KMS-11 (cell line): ENCODE data around the gene ACAD8.

Experiments used
- H2AFZ ChIP-seq: fragments of 200-600 bp; sonication (generic); 2 replicates; pipeline ENCODE4 v1.6.1; 2016; ENCODE audit warnings: antibody characterized with exemption, mixed run types, low read depth
- H3K27ac ChIP-seq: fragments of 200-600 bp; sonication (generic); 2 replicates; pipeline ENCODE4 v1.6.1; 2016; ENCODE audit warnings: mild to moderate bottlenecking, mixed run types
- H3K27me3 ChIP-seq: fragments of 200-600 bp; sonication (generic); 2 replicates; pipeline ENCODE4 v1.6.1; 2017; ENCODE audit warnings: mild to moderate bottlenecking, low read depth, mixed run types, moderate library complexity; ENCODE audit not compliant: insufficient read depth
- H3K36me3 ChIP-seq: fragments of 200-600 bp; sonication (generic); 2 replicates; pipeline ENCODE4 v1.6.1; 2017; ENCODE audit warnings: mild to moderate bottlenecking, mixed run types; ENCODE audit not compliant: insufficient read depth
- H3K4me1 ChIP-seq: fragments of 200-600 bp; sonication (generic); 2 replicates; pipeline ENCODE4 v1.6.1; 2016; ENCODE audit warnings: mild to moderate bottlenecking, low read depth, mixed run types; ENCODE audit not compliant: poor library complexity, severe bottlenecking
- H3K4me2 ChIP-seq: fragments of 200-600 bp; sonication (generic); 2 replicates; pipeline ENCODE4 v1.7.0; 2016; ENCODE audit warnings: mild to moderate bottlenecking, mixed run types
- H3K4me3 ChIP-seq: fragments of 200-600 bp; sonication (generic); IDR thresholded peaks from 2 replicates; pipeline ENCODE4 v1.6.1; 2017; ENCODE audit warnings: low read depth, low read length, mixed read lengths; ENCODE audit not compliant: insufficient read depth
- H3K79me2 ChIP-seq: fragments of 200-600 bp; sonication (generic); 2 replicates; pipeline ENCODE4 v1.6.1; 2016; ENCODE audit warnings: low read depth, mixed run types; ENCODE audit not compliant: insufficient read depth
- H3K9ac ChIP-seq: fragments of 200-600 bp; sonication (generic); 2 replicates; pipeline ENCODE4 v1.6.1; 2016; ENCODE audit warnings: mild to moderate bottlenecking, mixed run types
- H4K20me1 ChIP-seq: fragments of 200-600 bp; sonication (generic); 2 replicates; pipeline ENCODE4 v1.6.1; 2016; ENCODE audit warnings: mild to moderate bottlenecking, mixed run types; ENCODE audit not compliant: insufficient read depth
- TF ChIP-seq, protein P1 (sequence below): fragments of 200-600 bp; sonication (generic); conservative IDR thresholded peaks from 2 replicates; pipeline ENCODE4 v1.6.1; 2017; ENCODE audit warnings: low read depth, mild to moderate bottlenecking, antibody characterized with exemption, low read length, moderate library complexity, mixed read lengths

The ACAD8 gene

DNA sequence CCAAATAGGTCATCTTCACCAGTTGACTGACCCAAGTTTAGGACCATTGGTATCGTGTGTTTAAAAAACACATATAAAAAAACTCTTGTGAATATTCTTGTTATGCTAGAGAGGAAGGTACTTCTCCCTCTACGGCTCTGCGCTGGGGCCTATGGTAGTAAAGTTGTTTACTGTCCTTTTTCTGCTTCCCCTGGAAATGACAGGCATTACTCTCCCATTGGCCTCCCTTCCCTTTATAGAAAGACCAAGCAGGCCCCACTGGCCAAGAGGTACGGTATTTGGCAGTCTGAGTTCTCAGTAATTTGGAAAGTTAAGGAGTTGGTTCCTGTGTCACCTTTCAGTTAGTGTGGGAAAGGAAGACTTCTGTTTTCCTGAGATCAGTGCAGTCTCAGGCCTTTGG is 6.7 kb upstream of the ACAD8 start:
- H4K20me1 ChIP-seq: no peaks in the 10 kb centered on the region
- no peaks in the 10 kb centered on the region for H3K79me2 ChIP-seq
- no peak overlapping the region for H3K4me3 ChIP-seq
- no peak overlapping the region for H3K9ac ChIP-seq
- H3K4me1 ChIP-seq: peaks cover 17% of the 10 kb centered on the region
- no peak overlapping the region for H3K4me2 ChIP-seq
- no peaks in the 10 kb centered on the region for H3K27me3 ChIP-seq
- no peaks in the 10 kb centered on the region for H3K36me3 ChIP-seq
- no peak overlapping the region for H2AFZ ChIP-seq
- TF ChIP-seq, protein P1, sequence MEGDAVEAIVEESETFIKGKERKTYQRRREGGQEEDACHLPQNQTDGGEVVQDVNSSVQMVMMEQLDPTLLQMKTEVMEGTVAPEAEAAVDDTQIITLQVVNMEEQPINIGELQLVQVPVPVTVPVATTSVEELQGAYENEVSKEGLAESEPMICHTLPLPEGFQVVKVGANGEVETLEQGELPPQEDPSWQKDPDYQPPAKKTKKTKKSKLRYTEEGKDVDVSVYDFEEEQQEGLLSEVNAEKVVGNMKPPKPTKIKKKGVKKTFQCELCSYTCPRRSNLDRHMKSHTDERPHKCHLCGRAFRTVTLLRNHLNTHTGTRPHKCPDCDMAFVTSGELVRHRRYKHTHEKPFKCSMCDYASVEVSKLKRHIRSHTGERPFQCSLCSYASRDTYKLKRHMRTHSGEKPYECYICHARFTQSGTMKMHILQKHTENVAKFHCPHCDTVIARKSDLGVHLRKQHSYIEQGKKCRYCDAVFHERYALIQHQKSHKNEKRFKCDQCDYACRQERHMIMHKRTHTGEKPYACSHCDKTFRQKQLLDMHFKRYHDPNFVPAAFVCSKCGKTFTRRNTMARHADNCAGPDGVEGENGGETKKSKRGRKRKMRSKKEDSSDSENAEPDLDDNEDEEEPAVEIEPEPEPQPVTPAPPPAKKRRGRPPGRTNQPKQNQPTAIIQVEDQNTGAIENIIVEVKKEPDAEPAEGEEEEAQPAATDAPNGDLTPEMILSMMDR: no peak
- no peak overlapping the region for H3K27ac ChIP-seq

GRCh38 chr11:134248910-134249480 is 4.4 kb upstream of the ACAD8 start:
- TF ChIP-seq, protein P1: no peak

DNA sequence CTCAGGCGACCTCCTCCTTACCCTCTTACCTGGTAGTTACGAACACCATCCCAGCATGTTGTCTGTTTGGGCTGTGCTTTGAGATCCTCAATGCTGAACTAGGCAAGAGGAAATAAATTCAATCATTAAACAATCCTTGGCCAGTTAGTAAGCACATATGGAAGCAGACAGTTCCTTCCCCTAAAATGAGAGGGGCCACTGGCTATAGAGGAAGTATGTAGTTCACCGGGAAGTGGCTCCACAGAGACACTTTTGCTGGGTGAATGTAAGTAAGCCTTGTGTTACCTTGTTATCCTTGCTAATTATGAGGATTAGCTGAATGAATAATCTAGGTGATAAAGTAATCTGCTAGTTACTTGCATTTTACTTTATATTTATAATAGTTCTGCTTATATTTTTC is 3.1 kb upstream of the ACAD8 start:
- no peak overlapping the region for H3K4me2 ChIP-seq

More at GRCh38 chr11:134248910-134249480, 4.4 kb upstream of the ACAD8 start:
- Histone ChIP-seq H3K9ac (no peak overlapping the region), H3K36me3 (no peaks in the 10 kb centered on the region), H4K20me1 (no peaks in the 10 kb centered on the region), H3K27ac (no peak overlapping the region; the same call in 1 of the 2 replicates), H3K27me3 (no peaks in the 10 kb centered on the region), H3K4me3 (no peak overlapping the region), H3K4me2 (peak overlapping the region; percentile 20), H3K79me2 (no peaks in the 10 kb centered on the region), H2AFZ (no peak overlapping the region), H3K4me1 (peaks cover 17% of the 10 kb centered on the region)

DNA sequence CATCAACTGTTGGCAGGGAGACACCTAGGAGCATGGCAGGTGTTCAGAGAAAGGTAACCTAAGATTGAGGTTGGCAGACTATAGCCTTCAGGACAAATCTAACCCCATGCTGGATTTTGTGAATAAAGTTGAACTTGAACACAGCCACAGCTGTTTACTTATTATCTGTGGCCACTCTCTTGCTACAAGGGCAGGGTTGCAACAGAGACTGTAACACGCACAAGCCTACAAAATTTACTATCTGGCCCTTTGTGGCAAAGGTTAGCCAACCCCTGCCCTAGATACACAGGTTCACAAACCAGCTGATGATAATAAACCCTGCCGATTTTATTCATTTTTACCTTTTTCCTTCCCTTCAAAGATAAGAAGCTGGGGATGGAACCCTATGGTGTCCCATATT is 2.7 kb upstream of the ACAD8 start:
- Histone ChIP-seq H3K27ac (no peak overlapping the region), H4K20me1 (no peaks in the 10 kb centered on the region), H3K36me3 (no peaks in the 10 kb centered on the region), H3K4me1 (peaks cover 24% of the 10 kb centered on the region), H2AFZ (no peak overlapping the region), H3K4me2 (no peak overlapping the region), H3K79me2 (no peaks in the 10 kb centered on the region), H3K4me3 (no peak overlapping the region), H3K27me3 (no peaks in the 10 kb centered on the region), H3K9ac (no peak overlapping the region)
- TF ChIP-seq, protein P1: no peak

More for the DNA sequence above, 3.1 kb upstream of the ACAD8 start:
- Histone ChIP-seq H3K79me2 (no peaks in the 10 kb centered on the region), H3K36me3 (no peaks in the 10 kb centered on the region), H3K4me3 (no peak overlapping the region), H3K4me1 (peaks cover 24% of the 10 kb centered on the region), H3K9ac (no peak overlapping the region), H2AFZ (no peak overlapping the region), H3K27ac (no peak overlapping the region), H4K20me1 (no peaks in the 10 kb centered on the region), H3K27me3 (no peaks in the 10 kb centered on the region)
- TF ChIP-seq, protein P1: no peak
